DND-41 (cell line): ENCODE measurements around the gene TGM6.

Experiments
- EZH2 ChIP-seq: IDR thresholded peaks from 3 replicates; pipeline ENCODE4 v1.6.1; 2012; ENCODE audit warnings: borderline replicate concordance, low read depth, mild to moderate bottlenecking, moderate library complexity, low read length, inconsistent platforms; ENCODE audit not compliant: severe bottlenecking
- TF ChIP-seq, protein P1 (sequence below): IDR thresholded peaks from 2 replicates; pipeline ENCODE4 v1.5.1; 2012; ENCODE audit warnings: borderline replicate concordance, low read length, moderate library complexity, mild to moderate bottlenecking; ENCODE audit not compliant: poor library complexity, severe bottlenecking; ENCODE audit errors: extremely low read depth

DNA sequence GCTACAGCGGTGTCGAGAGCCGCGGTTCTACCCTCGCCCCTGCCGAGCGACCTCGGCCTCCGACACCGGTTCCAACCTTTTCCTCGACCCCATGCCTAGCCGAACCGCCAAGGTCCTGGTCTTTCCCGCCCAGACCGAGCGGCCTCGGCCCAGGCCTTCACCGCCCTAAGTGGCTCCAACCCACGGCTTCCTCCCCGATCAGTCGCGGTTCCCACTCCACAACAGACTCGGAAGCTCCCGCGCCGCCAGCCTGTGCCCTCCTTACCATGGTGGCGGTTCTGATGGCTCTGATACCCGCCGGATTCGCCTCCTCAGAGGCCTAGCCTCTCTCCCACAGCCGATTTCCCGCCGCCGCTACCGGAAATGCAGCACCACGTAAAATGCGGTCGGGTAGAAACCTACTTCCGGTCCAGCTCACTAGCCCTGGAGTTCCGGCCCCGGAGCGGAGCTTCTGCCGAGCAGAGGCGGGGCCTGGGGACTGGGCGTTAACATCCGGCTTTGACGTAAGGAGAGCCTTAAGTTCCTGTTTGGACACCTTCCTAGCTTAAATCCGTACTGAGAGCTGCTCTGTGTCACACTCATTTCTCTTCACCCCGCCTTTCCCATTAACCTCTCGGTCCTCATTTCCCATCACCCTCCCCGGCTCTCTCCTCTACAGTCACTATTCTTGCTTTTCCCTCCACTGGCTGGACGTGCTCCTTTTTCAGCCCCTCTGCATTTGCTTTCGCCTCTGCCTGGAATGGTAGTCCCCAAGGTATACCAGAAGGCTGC is 89.9 kb downstream of the TGM6 start, which contains the start of gene SNRPB:
- TF ChIP-seq, protein P1, sequence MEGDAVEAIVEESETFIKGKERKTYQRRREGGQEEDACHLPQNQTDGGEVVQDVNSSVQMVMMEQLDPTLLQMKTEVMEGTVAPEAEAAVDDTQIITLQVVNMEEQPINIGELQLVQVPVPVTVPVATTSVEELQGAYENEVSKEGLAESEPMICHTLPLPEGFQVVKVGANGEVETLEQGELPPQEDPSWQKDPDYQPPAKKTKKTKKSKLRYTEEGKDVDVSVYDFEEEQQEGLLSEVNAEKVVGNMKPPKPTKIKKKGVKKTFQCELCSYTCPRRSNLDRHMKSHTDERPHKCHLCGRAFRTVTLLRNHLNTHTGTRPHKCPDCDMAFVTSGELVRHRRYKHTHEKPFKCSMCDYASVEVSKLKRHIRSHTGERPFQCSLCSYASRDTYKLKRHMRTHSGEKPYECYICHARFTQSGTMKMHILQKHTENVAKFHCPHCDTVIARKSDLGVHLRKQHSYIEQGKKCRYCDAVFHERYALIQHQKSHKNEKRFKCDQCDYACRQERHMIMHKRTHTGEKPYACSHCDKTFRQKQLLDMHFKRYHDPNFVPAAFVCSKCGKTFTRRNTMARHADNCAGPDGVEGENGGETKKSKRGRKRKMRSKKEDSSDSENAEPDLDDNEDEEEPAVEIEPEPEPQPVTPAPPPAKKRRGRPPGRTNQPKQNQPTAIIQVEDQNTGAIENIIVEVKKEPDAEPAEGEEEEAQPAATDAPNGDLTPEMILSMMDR: peak; percentile 2
- TF ChIP-seq EZH2: no peak
